Thyroid gland (tissue), 4 donors: ENCODE results near the gene ZSWIM7. TPM values are rescaled to one million over a fixed set of nuclear protein-coding genes. Genes with fewer than 3 reads are reported as not detected.

ENCODE experiments used
- DNase-seq, 2 donors: peaks; one replicate each; pipeline ENCODE4 v3.0.0-alpha.2; 2019
- H3K27ac ChIP-seq, 3 donors: fragments of 200-600 bp; sonication (generic); 1 replicate in 2 of 3; 2 replicates in 1 of 3; pipeline ENCODE4 v1.5.1; 2016 to 2019; ENCODE audit warnings: mild to moderate bottlenecking in 1 of 3, moderate library complexity in 1 of 3
- H3K27me3 ChIP-seq: fragments of 200-600 bp; sonication (generic); one replicate; pipeline ENCODE4 v1.5.1; 2019
- H3K36me3 ChIP-seq, 2 donors: fragments of 200-600 bp; sonication (generic); one replicate each; pipeline ENCODE4 v1.5.1; 2016 to 2019
- H3K4me1 ChIP-seq, 2 donors: fragments of 200-600 bp; sonication (generic); one replicate each; pipeline ENCODE4 v1.5.1; 2017 to 2019
- H3K4me3 ChIP-seq, 3 donors: fragments of 200-600 bp; sonication (generic); replicated peaks in 1 of 3; 1 replicate in 2 of 3; 2 replicates in 1 of 3; pipeline ENCODE4 v1.5.1; 2016; ENCODE audit warnings: mild to moderate bottlenecking in 1 of 3
- H3K9me3 ChIP-seq: fragments of 200-600 bp; sonication (generic); one replicate; pipeline ENCODE4 v1.5.1; 2017
- CTCF ChIP-seq, 6 experiments: fragments of 200-600 bp in 3 of 6; fragments of 450-650 bp in 3 of 6; sonication (generic) in 3 of 6; IDR thresholded peaks; one replicate each; pipeline ENCODE4 v1.5.1; 2016 to 2019; ENCODE audit warnings: antibody characterized with exemption in 6 of 6, mild to moderate bottlenecking in 2 of 6, inconsistent platforms in 1 of 6, moderate library complexity in 1 of 6
- POLR2A ChIP-seq, 2 donors: fragments of 450-650 bp; IDR thresholded peaks; one replicate each; pipeline ENCODE4 v1.6.1; 2017; ENCODE audit warnings: antibody characterized with exemption in 2 of 2, mild to moderate bottlenecking in 2 of 2, moderate library complexity in 1 of 2
- WGBS, 2 donors: methylation state at CpG; one replicate each; pipeline ENCODE4 v1.1.5; 2017; 5-methylcytosine and 5-hydroxymethylcytosine counted together
- intact Hi-C: fragments of 100-400 bp; cut with DNase I; formaldehyde crosslinking; loops from one replicate; pipeline ENCODE4 v1.15.1; 2023
- total RNA-seq, 4 donors: library from RNA; depleted of rRNA; stranded (reverse); fragments of >200 nt; gene quantifications; one replicate each; pipeline ENCODE4 v1.2.3, GENCODE V29; 2016

The ZSWIM7 gene
- total RNA-seq, 4 donors from 2014 or later: 10.5 to 22.3 (median 13.5) TPM

- intact Hi-C loops: no loop called here
- Histone ChIP-seq H3K4me1 (peaks cover 15 to 16% of the 10 kb centered on the region in 2 donors), H3K27me3 (no peaks in the 10 kb centered on the region), H3K4me3 (peak overlapping the region in 1 of 3 donors; percentile 51), H3K9me3 (no peaks in the 10 kb centered on the region), H3K27ac (no peak overlapping the region), H3K36me3 (peaks cover 38 to 42% of the 10 kb centered on the region in 2 donors)
- TF ChIP-seq POLR2A (IDR thresholded peaks at IDR 0.05): no peak
- TF ChIP-seq CTCF (IDR thresholded peaks at IDR 0.05): no peak
- no peak for DNase-seq
These were observed 1.9 kb upstream of the ZSWIM7 start for GRCh38 chr17:16001226-16001897.

- H3K4me3 ChIP-seq: peak overlapping the region; percentile 41 to 67 (median 51)
- peak overlapping the region; percentile 96 to 98 (median 97) for H3K27ac ChIP-seq
- WGBS, 2 donors: 2 to 3% methylated on average over 18 to 38 of the region's 64 CpGs
- H3K9me3 ChIP-seq: no peaks in the 10 kb centered on the region
- DNase-seq: peak in 1 of 2 donors; percentile 53
- peaks cover 15 to 16% of the 10 kb centered on the region in 2 donors for H3K4me1 ChIP-seq
- intact Hi-C loops: loop anchor here (10.0 kb wide), 1 partner anchor 175 kb away; no protein-coding TSS in a partner anchor
- peaks cover 31% of the 10 kb centered on the region in 2 donors for H3K36me3 ChIP-seq
- no peaks in the 10 kb centered on the region for H3K27me3 ChIP-seq
- TF ChIP-seq CTCF (IDR thresholded peaks at IDR 0.05): no peak
- TF ChIP-seq POLR2A (IDR thresholded peaks at IDR 0.05): no peak
These were observed 697 bp upstream of the ZSWIM7 start for GRCh38 chr17:15999974-16000827.

- WGBS, 2 donors: 71 to 80% methylated on average over 4 of the region's 4 CpGs
- Histone ChIP-seq H3K4me1 (peaks cover 15 to 16% of the 10 kb centered on the region in 2 donors), H3K27ac (peak overlapping the region in 2 of 3 donors; percentile 97 to 98), H3K36me3 (peaks cover 13 to 14% of the 10 kb centered on the region in 2 donors), H3K4me3 (no peak overlapping the region), H3K9me3 (no peaks in the 10 kb centered on the region), H3K27me3 (no peaks in the 10 kb centered on the region)
- intact Hi-C loops: loop anchor here (10.0 kb wide), 1 partner anchor 173 kb away; no protein-coding TSS in a partner anchor
- DNase-seq: no peak
- TF ChIP-seq POLR2A (IDR thresholded peaks at IDR 0.05) (no peak), CTCF (IDR thresholded peaks at IDR 0.05) (no peak)
These were observed 1.4 kb downstream of the ZSWIM7 start for GRCh38 chr17:15998031-15998562.

- Histone ChIP-seq H3K36me3 (no peaks in the 10 kb centered on the region), H3K27ac (no peak overlapping the region), H3K4me3 (no peak overlapping the region), H3K4me1 (peaks cover 10 to 12% of the 10 kb centered on the region in 2 donors), H3K9me3 (no peaks in the 10 kb centered on the region), H3K27me3 (no peaks in the 10 kb centered on the region)
- TF ChIP-seq POLR2A (IDR thresholded peaks at IDR 0.05): no peak
- no peak for TF ChIP-seq CTCF (IDR thresholded peaks at IDR 0.05)
- intact Hi-C loops: loop anchor here (10.0 kb wide), 1 partner anchor 172 kb away; no protein-coding TSS in a partner anchor
- DNase-seq: no peak
- 79% methylated on average over 6 of the region's 6 CpGs for WGBS, 2 donors
These were observed 3.2 kb downstream of the ZSWIM7 start for GRCh38 chr17:15996322-15996721.
